Stomach (tissue), 4 donors: ENCODE data around the gene POMT1.

Experiments used
- EP300 ChIP-seq: sonication (generic); formaldehyde crosslinking; IDR thresholded peaks from one replicate; pipeline ENCODE4 v1.6.1; 2017; ENCODE audit warnings: antibody characterized with exemption
- POLR2A ChIP-seq, 4 donors: fragments of 450-650 bp; IDR thresholded peaks; one replicate each; pipeline ENCODE4 v1.6.1; 2016; ENCODE audit warnings: antibody characterized with exemption in 4 of 4, control low read depth in 2 of 4, mild to moderate bottlenecking in 1 of 4, moderate library complexity in 1 of 4
- POLR2AphosphoS5 ChIP-seq, 3 donors: sonication (generic); formaldehyde crosslinking; IDR thresholded peaks; one replicate each; pipeline ENCODE4 v1.6.1; 2016; ENCODE audit warnings: antibody characterized with exemption in 3 of 3
- TF ChIP-seq, protein P1 (sequence below), 7 experiments: fragments of 450-650 bp in 4 of 7; fragments of 200-600 bp in 3 of 7; sonication (generic) in 3 of 7; IDR thresholded peaks; one replicate each; pipeline ENCODE4 v1.5.1; 2016 to 2019; ENCODE audit warnings: antibody characterized with exemption in 7 of 7, control low read depth in 2 of 7, mild to moderate bottlenecking in 1 of 7

DNA sequence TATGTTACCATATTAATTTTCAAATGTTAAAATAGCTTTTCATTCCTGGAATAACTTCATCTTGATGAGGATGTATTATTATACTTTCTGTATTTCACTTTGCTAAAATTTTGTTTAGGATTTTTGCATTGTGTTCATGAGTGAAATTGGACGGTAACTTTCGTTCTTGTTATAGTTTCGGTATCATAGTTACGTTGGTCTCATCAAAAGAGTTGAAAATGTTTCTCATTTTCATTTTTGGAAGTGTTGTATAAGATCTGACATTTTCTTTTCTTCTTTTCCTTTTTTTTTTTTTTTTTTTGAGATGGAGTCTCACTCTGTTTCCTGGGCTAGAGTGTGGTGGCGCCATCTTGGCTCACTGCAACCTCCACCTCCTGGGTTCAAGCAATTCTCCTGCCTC is 62.7 kb downstream of the POMT1 start:
- TF ChIP-seq, protein P1, sequence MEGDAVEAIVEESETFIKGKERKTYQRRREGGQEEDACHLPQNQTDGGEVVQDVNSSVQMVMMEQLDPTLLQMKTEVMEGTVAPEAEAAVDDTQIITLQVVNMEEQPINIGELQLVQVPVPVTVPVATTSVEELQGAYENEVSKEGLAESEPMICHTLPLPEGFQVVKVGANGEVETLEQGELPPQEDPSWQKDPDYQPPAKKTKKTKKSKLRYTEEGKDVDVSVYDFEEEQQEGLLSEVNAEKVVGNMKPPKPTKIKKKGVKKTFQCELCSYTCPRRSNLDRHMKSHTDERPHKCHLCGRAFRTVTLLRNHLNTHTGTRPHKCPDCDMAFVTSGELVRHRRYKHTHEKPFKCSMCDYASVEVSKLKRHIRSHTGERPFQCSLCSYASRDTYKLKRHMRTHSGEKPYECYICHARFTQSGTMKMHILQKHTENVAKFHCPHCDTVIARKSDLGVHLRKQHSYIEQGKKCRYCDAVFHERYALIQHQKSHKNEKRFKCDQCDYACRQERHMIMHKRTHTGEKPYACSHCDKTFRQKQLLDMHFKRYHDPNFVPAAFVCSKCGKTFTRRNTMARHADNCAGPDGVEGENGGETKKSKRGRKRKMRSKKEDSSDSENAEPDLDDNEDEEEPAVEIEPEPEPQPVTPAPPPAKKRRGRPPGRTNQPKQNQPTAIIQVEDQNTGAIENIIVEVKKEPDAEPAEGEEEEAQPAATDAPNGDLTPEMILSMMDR (IDR thresholded peaks at IDR 0.05) = no peak
- no peak for TF ChIP-seq EP300
- TF ChIP-seq POLR2A (IDR thresholded peaks at IDR 0.05) = no peak
- no peak for TF ChIP-seq POLR2AphosphoS5 (IDR thresholded peaks at IDR 0.05)
